SJSA1 (cell line): ENCODE measurements around the gene LEPROT. TPM values are rescaled to one million over a fixed set of nuclear protein-coding genes. Genes with fewer than 3 reads are reported as not detected.
A peak's percentile ranks its signal among the peaks of the same experiment; 100 is the strongest.

Source experiments
- DNase-seq, 2 experiments: peaks; one replicate each; pipeline ENCODE4 v3.0.0-alpha.2; 2015 to 2020; ENCODE audit warnings: low spot score in 2 of 2, low read depth in 1 of 2
- H3K27ac ChIP-seq: fragments of 250-450 bp; sonication (Bioruptor Pico); 2 replicates; pipeline ENCODE4 v1.5.1; 2020; ENCODE audit warnings: mild to moderate bottlenecking, moderate library complexity
- H3K27me3 ChIP-seq: fragments of 250-450 bp; sonication (Bioruptor Pico); replicated peaks from 2 replicates; pipeline ENCODE4 v1.5.1; 2020; ENCODE audit warnings: mild to moderate bottlenecking, moderate library complexity
- H3K36me3 ChIP-seq: fragments of 250-450 bp; sonication (Bioruptor Pico); 2 replicates; pipeline ENCODE4 v1.5.1; 2020; ENCODE audit warnings: mild to moderate bottlenecking
- H3K4me1 ChIP-seq: fragments of 250-450 bp; sonication (Bioruptor Pico); replicated peaks from 2 replicates; pipeline ENCODE4 v1.6.1; 2021; ENCODE audit warnings: mild to moderate bottlenecking
- H3K4me3 ChIP-seq: fragments of 250-450 bp; sonication (Bioruptor Pico); 2 replicates; pipeline ENCODE4 v1.5.1; 2020; ENCODE audit warnings: mild to moderate bottlenecking
- H3K9me3 ChIP-seq: fragments of 250-450 bp; sonication (Bioruptor Pico); replicated peaks from 2 replicates; pipeline ENCODE4 v1.5.1; 2020; ENCODE audit warnings: mild to moderate bottlenecking
- total RNA-seq: library from RNA; depleted of rRNA; stranded (reverse); fragments of >200 nt; shearing (Covaris generic); gene quantifications from 2 replicates; pipeline ENCODE4 v1.2.3, GENCODE V29; 2014

Gene LEPROT
- total RNA-seq, 1 experiment from 2014 or later = 91.5 TPM

GRCh38 chr1:65418522-65419185 lies 1.8 kb upstream of the LEPROT start:
- Histone ChIP-seq H3K9me3 (no peaks in the 10 kb centered on the region; the same call in 1 of the 2 replicates), H3K4me1 (peaks cover 38% of the 10 kb centered on the region), H3K4me3 (no peak overlapping the region), H3K36me3 (peaks cover 12% of the 10 kb centered on the region), H3K27me3 (peaks cover 8% of the 10 kb centered on the region; the same call in 1 of the 2 replicates), H3K27ac (no peak overlapping the region)
- DNase-seq = peak in 1 of 2 experiments; percentile 23

- Histone ChIP-seq H3K4me1 (peaks cover 51% of the 10 kb centered on the region), H3K27ac (peak overlapping the region; percentile 99), H3K27me3 (peaks cover 8% of the 10 kb centered on the region; the same call in 1 of the 2 replicates), H3K36me3 (peaks cover 15% of the 10 kb centered on the region), H3K4me3 (peak overlapping the region; percentile 99), H3K9me3 (no peaks in the 10 kb centered on the region; the same call in 1 of the 2 replicates)
- DNase-seq = peak; percentile 92 to 99
Measured at GRCh38 chr1:65419681-65420589, 533 bp upstream of the LEPROT start.

GRCh38 chr1:65421351-65422025 lies 1.0 kb downstream of the LEPROT start:
- H3K4me3 ChIP-seq = peak overlapping the region; percentile 99
- DNase-seq = no peak
- no peaks in the 10 kb centered on the region for H3K27me3 ChIP-seq
- peaks cover 27% of the 10 kb centered on the region for H3K36me3 ChIP-seq
- H3K4me1 ChIP-seq = peaks cover 65% of the 10 kb centered on the region
- H3K9me3 ChIP-seq = no peaks in the 10 kb centered on the region; the same call in 1 of the 2 replicates
- H3K27ac ChIP-seq = peak overlapping the region; percentile 99

- Histone ChIP-seq H3K4me1 (peaks cover 72% of the 10 kb centered on the region), H3K27ac (peak overlapping the region; percentile 99), H3K36me3 (peaks cover 37% of the 10 kb centered on the region), H3K9me3 (no peaks in the 10 kb centered on the region; the same call in 1 of the 2 replicates), H3K4me3 (peak overlapping the region; percentile 99), H3K27me3 (no peaks in the 10 kb centered on the region)
- DNase-seq = no peak
Measured at GRCh38 chr1:65422241-65423203, 2.1 kb downstream of the LEPROT start.

- Histone ChIP-seq H3K9me3 (no peaks in the 10 kb centered on the region; the same call in 1 of the 2 replicates), H3K4me1 (peaks cover 69% of the 10 kb centered on the region), H3K27ac (peak overlapping the region; percentile 90), H3K27me3 (no peaks in the 10 kb centered on the region), H3K4me3 (no peak overlapping the region), H3K36me3 (peaks cover 50% of the 10 kb centered on the region)
- peak in 1 of 2 experiments; percentile 71 for DNase-seq
Measured at GRCh38 chr1:65423884-65424572, 3.6 kb downstream of the LEPROT start.

DNA sequence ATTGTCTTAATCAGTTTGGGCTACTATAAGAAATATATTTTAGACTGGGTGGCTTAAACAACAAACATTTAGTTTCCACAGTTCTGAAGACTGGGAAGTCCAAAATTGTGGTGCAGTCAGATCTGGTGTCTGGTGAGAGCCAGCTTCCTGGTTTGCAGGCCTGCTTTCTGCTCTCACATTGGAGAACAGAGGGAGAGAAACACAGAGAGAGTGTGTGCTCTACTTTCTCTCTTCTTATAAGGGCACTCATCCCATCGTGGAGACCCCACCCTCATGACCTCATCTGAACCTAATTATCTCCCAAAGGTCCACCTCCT lies 4.1 kb downstream of the LEPROT start:
- no peak for DNase-seq
- peaks cover 69% of the 10 kb centered on the region for H3K4me1 ChIP-seq
- H3K27ac ChIP-seq = peak overlapping the region; percentile 90
- H3K36me3 ChIP-seq = peaks cover 55% of the 10 kb centered on the region
- H3K4me3 ChIP-seq = no peak overlapping the region
- no peaks in the 10 kb centered on the region; the same call in 1 of the 2 replicates for H3K9me3 ChIP-seq
- H3K27me3 ChIP-seq = no peaks in the 10 kb centered on the region

DNA sequence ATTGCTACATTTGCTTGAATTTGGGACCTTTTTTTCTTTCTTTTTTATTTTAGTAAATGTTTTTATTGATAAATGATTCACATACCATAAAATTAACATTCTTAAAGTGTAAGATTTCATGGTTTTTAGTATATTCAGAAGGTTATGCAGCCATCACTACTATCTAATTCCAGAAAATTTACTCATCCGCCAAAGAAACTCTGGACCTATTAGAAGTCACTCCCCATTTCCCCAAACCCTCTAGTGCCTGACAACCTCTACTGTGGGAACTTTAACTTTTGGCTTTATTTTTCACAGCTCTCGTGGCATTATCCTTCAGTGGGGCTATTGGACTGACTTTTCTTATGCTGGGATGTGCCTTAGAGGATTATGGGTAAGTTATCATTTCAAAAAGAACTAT lies 4.5 kb downstream of the LEPROT start:
- no peak for DNase-seq
- no peak overlapping the region for H3K4me3 ChIP-seq
- peaks cover 69% of the 10 kb centered on the region for H3K4me1 ChIP-seq
- H3K36me3 ChIP-seq = peaks cover 55% of the 10 kb centered on the region
- no peaks in the 10 kb centered on the region; the same call in 1 of the 2 replicates for H3K9me3 ChIP-seq
- no peaks in the 10 kb centered on the region for H3K27me3 ChIP-seq
- H3K27ac ChIP-seq = peak overlapping the region; percentile 90

DNA sequence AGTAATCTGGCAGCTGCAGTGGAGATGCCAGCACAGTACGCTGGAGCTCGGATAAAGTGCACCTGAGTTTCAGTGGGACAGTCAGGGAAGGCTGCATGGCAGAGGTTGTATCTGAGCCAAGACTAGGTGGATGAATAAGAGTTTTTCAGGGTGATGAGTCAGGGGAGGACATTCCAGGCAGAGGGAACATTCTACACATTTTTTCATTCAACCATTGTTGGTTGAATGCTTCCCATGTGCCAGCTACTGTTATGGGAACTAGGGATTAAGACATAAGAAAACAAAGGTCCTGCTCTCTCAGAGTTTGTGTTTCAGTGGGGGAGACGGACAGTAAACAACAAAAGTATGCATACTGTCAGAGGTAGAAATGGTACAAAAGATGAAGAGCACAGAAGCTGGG lies 5.2 kb downstream of the LEPROT start:
- peak; percentile 74 to 93 for DNase-seq
- no peaks in the 10 kb centered on the region; the same call in 1 of the 2 replicates for H3K9me3 ChIP-seq
- H3K4me1 ChIP-seq = peaks cover 75% of the 10 kb centered on the region
- H3K36me3 ChIP-seq = peaks cover 59% of the 10 kb centered on the region
- H3K27me3 ChIP-seq = no peaks in the 10 kb centered on the region
- H3K4me3 ChIP-seq = no peak overlapping the region
- peak overlapping the region; percentile 90 for H3K27ac ChIP-seq

DNA sequence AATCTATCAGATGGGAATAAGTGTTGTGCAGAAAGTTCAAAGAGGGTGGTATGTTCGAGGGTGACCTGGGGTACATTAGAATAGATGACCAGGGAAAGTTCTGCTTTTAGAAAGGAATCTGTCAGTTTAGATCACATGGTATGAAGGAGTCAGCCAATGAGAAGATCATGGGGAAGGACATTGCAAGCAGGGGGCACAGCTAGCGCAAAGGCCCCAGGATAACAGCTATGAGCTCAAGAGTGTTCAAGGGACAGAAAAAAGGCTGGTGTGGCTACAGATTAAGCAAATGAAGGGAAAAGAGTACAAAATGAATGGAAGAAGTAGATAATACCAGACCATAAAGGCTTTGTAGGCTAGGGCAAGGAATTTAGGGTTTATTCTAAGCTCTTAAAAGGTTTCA lies 8.6 kb downstream of the LEPROT start:
- DNase-seq = no peak
- Histone ChIP-seq H3K27me3 (no peaks in the 10 kb centered on the region), H3K36me3 (peaks cover 73% of the 10 kb centered on the region), H3K4me3 (no peak overlapping the region), H3K4me1 (peaks cover 59% of the 10 kb centered on the region), H3K9me3 (no peaks in the 10 kb centered on the region), H3K27ac (peak overlapping the region; percentile 96)

DNA sequence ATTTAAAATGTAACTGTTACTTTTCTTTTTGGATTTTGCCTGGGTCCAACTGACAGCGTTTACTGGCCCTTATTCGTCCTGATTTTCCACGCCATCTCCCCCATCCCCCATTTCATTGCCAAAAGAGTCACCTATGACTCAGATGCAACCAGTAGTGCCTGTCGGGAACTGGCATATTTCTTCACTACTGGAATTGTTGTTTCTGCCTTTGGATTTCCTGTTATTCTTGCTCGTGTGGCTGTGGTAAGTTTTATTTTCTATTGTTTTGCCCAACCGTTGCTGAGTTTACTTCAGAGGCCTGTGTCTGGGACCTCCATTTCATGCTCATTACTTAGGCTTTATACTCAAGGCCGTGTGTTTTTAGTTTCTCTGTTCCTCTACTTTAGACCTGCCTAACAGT lies 9.3 kb downstream of the LEPROT start:
- Histone ChIP-seq H3K4me1 (peaks cover 51% of the 10 kb centered on the region), H3K4me3 (no peak overlapping the region), H3K36me3 (peaks cover 75% of the 10 kb centered on the region), H3K27me3 (no peaks in the 10 kb centered on the region), H3K9me3 (no peaks in the 10 kb centered on the region), H3K27ac (peak overlapping the region; percentile 96)
- DNase-seq = peak; percentile 79 to 92

DNA sequence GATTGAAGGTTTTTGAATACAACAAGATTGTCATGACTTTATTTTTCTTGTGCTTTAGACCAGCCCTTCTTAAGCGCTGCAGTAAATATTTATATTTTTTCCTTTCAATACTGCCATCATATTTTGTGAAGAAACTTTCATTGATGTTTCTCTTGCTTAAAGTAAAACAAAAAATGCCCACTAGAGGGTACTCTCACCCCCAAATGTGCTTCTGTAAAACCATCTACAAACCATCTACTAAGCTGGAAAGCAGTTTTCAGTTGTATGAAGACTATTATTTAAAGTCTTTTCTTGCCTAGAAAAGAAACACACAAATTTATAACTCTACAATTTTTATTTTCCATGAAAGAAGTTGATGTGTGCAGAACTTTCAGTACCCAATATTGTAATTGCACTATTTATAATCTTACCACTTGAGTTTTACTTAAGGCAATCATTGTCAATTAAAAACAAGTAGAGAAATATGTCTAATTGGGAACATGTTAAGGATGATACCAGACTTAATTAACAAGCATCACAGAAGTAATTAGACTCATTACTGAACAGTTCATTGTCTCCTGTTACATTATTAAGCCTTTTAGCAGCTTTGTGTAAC lies 10.7 kb downstream of the LEPROT start:
- peaks cover 39% of the 10 kb centered on the region for H3K4me1 ChIP-seq
- peak overlapping the region; percentile 96; the same call in 1 of the 2 replicates for H3K27ac ChIP-seq
- H3K27me3 ChIP-seq = no peaks in the 10 kb centered on the region
- DNase-seq = peak in 1 of 2 experiments; percentile 38
- no peak overlapping the region for H3K4me3 ChIP-seq
- H3K9me3 ChIP-seq = no peaks in the 10 kb centered on the region
- peaks cover 74% of the 10 kb centered on the region for H3K36me3 ChIP-seq

GRCh38 chr1:65432918-65433317 lies 12.4 kb downstream of the LEPROT start:
- peaks cover 29% of the 10 kb centered on the region for H3K4me1 ChIP-seq
- H3K27ac ChIP-seq = no peak overlapping the region
- no peak overlapping the region for H3K4me3 ChIP-seq
- no peaks in the 10 kb centered on the region for H3K27me3 ChIP-seq
- peaks cover 57% of the 10 kb centered on the region for H3K36me3 ChIP-seq
- H3K9me3 ChIP-seq = no peaks in the 10 kb centered on the region
- no peak for DNase-seq
